DMS53 treated with DMSO at 0.1 percent for 48 hours (cell line): ENCODE data around the gene PHF8.
A peak's percentile ranks its signal among the peaks of the same experiment; 100 is the strongest.

ENCODE experiments used
- DNase-seq: peaks from one replicate; lab custom pipeline; 2025; ENCODE audit not compliant: unreplicated experiment; lab: John Stamatoyannopoulos, UW

The PHF8 gene

DNA sequence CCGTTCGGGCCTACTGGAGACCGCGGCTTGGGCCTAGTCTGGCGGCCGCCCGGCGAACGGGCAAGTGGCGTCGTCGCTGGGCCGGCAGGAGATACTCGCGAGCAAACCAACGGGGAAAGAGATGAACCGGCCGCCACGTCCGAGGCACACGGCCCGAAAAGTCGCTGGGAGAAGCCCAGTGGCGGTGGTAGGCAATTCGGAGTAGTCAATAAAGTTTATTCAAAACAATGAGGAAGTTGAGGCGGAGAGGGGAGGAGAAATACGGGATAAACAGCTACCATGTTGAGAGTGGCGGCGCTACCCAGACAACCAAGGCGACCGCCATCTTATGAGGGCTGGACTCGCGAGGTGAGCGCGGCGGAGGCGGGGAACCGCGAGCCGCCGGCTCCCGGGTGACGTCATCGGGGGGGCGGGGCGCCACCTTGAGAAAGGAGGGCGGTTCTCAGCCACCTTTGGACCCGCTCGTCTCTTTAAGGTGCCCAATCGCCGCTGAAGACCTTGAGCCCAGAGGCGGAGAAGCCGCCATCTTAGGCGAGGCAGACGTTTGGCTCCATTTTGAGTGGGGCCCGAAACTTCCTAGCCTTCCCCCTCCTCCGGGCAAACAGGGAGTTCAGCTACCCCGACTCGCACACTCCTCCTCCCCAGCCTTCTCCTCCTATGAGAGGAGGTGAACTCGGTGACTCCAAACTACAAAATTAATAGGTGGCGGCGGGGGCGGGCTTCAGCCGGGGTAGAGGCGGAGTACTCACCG lies at the start of gene PHF8:
PHF8 (minus strand) TSS at position 348 of the 751 bp plus-strand sequence. CDS start 1,745 bp downstream, outside the sequence.
- peak; percentile 84 for DNase-seq

DNA sequence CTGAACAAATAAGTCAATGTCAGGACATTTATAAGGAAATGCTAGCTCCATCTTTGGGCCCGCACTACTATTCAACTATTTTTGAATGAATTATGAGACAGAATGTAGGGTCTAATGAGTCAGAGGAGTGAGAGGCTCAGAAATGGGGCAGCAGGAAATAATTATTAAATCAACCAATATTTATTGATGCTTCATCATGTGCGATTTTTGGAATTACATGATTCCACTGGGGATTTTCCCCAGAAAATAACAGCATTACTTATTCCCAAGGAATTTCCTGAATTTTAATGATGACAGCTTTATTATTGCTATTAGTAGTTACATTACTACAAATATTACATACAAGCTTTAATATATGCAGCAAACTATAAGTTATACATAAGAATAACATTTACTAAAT lies 49.3 kb upstream of the PHF8 start:
- DNase-seq = no peak

DNA sequence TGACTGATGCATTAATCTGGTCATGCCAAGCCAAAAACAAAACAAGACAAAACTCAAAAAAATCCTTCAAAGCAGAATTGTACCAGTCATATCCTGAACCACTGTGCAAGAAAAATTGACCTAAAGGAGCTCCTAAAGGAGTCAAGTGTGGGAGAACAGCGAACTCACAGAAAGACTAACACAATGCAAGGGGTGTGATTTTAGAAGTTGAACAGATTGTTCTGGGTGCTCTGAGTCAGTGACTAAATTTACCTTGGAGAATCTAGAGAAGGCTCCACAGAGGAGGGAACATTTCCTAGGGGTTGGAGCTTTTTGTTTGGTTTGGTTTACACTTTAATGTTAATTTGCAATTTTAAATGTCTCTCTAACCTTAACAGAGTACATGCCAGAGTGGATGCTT lies 48.9 kb upstream of the PHF8 start:
- no peak for DNase-seq

DNA sequence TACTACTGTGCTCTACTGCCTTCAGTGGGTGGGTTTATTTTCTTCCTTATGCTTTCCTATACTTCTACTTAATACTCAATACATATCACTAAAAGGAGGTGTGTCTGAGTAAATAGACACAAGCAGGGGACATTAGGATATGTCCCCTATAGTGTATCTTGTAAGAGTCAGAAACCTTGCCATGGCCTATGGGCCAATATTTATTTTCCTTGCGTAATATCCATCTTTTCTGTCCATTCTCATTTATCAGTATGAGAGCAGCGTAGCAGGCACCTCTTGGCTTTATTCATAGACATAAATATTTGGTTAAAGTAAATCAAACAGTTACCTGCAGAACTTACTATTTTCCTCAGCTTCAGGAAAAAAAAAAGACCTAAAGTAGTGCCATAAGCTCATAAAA lies 46.6 kb upstream of the PHF8 start:
- DNase-seq = no peak

DNA sequence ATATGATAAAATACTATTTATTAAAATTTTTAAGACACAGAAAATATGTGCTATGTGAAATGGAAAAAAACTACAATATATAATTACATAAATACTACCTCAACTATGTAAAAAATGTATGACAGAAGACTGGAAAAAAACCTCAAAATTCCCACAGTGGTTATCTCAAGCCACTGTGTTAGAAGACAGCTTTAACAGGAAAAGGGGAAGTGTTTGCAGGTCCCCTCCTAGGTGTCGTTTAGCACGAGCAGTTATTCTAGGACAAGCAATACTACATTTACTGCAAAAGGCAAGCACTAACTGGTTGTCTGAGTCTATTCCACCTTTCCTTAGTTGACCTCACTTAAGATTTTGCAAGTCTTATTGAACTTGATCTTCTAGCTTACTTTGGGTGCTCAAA lies 44.9 kb upstream of the PHF8 start:
- no peak for DNase-seq

DNA sequence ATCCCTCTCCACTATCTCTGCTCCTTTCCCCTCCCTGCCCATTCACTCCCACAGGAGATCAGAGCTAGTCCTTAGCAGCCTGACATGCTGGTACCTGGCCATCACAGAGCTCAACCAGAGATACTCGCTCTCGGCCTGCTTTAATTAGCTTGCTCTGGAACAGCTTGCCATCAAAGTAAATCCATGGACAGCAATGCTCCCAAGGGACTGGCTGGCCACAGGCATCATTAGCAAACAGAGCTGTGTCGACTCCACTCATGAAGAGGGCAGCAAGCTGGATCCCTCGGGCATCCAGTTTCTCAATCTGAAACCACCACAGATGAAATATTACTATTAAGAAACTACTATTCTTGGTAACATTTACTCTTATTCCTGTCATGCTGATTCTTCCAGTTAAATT lies 43.4 kb upstream of the PHF8 start:
- DNase-seq = no peak

DNA sequence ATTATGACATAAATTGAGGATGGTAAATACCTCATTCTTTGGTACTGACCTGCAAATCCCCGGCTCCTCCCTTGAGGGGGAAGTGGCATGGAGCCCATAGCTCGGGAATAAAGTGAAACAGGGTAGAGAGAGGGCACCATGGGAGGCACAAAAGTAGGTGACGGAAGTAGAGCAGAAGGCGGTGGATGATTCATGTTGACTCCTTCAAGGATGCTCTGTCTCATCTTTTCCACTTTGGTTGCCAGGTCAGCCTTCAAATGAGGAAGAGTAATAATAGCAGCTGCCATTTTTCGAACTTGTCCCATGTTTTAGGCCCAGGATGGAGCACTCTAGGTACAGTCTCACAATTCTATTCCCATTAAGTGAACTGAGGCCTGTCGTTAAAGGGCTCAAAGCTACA lies 41.4 kb upstream of the PHF8 start:
- DNase-seq = no peak

DNA sequence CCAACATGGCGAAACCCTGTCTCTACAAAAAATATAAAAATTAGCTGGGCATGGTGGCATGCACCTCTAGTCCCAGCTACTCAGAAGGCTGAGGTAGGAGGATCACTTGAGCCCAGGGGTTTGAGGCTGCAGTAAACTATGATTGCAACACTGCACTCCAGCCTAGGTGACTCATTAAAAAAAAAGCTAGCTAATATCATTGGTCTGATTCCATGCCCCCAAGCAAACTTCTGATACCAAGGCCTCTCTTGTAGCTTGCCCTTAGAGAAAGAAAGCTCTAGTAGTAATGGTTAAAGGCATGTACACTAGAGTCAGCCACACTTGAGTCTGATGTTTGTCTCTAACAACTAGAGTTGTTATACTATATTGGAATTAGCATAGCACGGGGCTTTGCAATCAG lies 32.6 kb upstream of the PHF8 start:
- no peak for DNase-seq

DNA sequence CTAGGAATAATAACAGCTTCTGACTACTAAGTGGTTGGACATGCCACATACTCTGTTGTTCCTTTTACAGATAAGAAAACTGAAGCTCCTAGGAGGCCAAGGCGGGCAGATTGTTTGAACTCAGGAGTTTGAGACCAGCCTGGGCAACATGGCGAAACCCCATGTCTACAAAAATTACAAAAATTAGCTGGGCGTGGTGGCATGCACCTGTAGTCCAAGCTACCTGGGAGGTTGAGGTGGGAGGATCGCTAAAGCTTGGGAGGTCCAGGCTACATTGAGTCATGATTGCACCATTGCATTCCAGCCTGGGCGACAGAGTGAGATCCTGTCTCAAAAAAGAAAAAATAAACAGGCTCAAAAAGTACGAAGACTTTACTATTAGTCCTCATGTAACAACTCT lies 30.6 kb upstream of the PHF8 start:
- DNase-seq = no peak

DNA sequence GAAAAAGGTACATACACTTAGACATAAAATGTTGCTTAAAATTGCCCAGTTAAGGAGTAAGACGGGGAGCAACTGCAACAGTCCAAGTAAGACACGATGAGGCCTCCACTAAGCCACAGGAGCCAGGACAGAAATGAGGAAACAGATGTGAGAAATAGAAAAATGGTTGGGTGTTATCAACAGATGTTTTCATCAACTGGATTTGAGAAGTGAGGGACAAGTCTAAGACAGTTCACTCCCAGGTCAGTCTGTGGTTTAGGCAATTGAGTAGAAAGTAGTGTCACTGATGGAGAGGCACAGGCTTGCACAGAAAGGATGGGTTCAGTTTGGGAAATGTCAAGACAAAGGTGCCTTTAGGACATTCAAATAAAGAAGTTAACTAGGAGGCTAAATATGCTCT lies 23.5 kb upstream of the PHF8 start:
- DNase-seq = no peak

DNA sequence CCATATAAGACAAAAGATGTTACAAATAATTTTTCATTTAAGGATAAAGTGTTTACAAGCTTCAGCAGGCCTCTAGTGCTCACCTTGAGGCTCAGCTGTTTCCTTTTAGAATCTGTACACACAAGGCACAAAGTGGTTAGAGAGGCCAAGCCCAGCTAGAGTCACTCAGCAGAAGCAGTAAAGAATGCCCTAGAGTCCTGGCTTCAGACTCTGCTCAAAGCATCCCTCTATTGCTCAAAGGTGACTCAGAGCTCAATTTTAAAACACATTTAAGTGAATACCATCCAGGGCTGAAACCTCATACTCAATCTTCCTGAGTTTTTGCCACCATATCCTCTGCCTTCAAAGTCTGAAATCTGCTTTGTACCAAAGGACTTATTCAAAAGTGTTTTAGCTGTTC lies 22.6 kb upstream of the PHF8 start:
- no peak for DNase-seq

DNA sequence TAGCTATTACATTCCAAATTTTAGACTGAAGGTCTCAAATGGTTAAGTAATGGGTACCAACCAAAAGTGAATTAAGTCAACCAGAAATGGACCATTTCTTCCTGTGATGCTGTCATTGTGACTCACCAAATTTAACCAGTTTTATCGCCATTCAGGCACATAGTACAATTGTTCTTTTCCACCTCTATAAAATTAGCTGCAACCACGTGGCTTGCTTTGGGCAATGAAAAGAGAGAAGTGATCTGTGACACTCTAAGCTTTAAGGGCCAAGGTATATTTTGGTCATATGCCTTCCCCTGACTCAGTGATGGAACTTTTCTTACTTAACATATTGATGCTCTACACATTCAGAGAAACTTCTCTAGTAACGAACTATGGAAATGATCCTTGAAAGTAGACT lies 20.3 kb upstream of the PHF8 start:
- no peak for DNase-seq

DNA sequence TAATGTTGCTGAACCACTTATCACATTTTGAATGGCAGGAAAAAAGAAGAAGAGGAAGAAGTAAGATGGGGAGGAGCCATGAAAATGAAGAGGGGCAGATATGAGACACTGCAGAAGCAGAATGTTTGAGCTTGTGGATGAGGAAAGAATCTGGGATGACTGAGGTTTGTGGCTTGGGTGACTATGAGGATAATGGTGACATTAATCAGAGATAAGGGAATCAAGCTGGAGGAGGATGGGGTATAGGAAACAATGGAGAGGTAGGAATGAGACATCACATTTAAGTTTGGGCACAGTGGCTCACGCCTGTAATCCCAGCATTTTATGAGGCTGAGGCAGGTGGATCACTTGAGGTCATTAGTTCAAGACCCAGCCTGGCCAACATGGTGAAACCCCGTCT lies 19.1 kb upstream of the PHF8 start:
- DNase-seq = no peak

DNA sequence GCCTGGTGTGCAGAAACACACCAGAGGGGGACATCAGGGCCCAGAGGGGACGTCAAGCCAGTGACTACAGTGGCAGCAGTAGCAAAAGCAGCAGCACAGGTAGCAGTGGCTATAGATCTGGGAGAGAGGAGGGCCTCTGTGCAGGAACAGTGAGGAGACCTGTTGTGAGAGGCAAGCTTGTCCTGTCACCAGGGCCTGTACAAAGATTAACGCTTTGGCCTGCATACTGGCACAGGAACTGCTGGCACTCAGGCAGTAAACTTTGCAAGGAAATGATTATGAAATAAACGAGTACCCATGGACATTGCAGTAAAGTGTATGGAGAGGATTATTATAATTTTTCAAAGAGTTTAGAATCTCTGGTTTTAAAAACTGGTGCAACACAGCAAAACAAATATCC lies 5.5 kb upstream of the PHF8 start:
- DNase-seq = no peak

DNA sequence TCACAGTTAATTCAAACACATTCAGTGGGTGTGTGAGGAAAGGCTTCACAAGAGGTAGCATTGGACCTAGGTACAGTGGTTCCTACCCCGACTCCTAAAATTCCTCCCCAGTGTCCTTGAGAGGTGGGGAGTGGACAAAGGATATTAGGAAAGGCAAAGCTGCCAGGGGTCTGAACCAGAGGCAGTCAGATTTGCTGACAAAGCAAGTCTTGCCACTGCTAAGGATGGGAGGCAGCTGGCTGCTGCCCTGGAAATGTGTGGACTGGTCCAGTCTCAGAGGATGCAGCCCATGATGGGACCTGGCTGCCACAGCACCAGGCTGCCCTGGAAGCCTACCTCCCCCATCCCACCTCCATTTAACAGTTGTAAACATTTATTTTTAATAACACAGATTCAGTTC lies 4.1 kb upstream of the PHF8 start:
- no peak for DNase-seq

DNA sequence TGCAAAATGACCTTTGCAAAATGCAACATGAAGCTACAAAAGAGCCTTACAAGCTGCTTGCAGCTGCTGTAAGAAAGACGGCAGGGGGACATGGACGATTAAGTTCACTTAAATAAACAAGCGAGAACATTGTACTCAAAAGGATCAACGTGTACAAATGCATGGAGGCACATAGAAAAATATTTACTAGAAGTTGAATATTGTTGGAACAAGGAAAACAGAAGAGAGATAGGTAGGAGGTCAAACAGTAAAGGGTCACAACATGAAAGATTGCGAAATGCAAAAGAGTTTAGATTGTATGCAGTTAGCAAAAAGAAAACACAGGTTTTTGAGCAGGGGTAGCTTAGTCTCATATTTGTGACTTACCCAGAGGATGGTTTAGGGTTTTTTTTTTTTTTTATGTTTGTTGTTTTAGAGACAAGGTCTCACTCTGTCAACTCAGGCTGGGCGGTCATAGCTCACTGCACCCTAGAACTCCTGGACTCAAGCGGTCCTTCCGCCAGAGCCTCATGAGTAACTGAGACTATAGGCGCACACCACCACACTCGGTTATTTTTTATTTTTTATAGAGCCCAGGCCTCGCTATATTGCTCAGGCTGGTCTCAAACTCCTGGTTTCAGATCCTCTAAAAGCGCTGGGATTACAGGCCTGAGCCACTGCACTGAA lies 1.4 kb upstream of the PHF8 start:
- DNase-seq = peak; percentile 85

DNA sequence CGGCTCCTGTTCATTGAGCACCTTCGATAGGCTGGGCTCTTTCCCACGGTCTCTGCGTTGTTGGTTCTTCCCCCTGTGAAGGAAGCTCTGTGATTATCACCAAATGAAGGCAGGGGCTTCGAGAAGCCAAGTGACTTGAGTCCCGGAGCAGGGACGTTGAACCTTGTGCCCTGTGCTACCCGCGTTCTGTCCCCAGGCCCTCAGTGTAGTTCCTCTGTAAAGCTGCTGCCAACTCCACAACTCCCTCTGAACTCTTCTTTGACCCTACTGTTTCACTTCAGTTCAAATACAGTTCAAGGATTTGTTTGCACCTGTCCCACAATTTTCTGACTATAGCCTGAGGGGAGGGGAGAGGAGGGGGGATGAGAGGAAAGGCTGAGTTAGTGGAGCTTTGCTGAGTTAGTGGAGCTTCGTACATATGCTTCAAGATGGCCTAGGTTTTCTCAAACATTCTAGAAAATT lies 635 bp upstream of the PHF8 start:
- DNase-seq = no peak

DNA sequence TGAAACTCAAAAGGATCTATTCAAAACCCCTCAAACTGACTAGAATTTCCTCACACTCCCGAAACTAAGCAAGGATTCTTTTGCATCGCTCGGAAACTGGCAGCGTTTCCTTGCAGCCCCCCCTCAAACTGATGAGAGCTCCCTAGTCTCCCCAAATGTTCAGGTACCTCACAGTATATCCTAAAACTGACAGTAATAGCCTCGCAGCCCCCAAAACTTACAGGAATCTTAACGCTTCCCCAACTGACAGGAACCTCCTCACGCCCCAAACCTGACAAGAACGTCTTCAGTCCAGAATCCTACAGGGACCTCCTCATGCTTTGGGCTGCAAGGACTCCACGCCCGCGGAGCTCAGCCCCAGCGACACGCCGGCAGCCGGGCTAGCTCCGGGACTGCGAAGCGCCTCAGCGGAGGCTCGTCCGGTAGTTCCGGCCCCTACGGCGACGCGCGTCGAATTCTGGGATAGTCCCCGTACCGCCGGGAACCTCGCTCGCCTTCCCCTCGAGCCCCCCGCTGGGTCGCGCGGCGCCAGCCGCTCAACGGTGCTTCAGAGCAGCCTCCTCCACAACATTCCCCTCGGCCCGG lies 640 bp downstream of the PHF8 start:
- DNase-seq = no peak

DNA sequence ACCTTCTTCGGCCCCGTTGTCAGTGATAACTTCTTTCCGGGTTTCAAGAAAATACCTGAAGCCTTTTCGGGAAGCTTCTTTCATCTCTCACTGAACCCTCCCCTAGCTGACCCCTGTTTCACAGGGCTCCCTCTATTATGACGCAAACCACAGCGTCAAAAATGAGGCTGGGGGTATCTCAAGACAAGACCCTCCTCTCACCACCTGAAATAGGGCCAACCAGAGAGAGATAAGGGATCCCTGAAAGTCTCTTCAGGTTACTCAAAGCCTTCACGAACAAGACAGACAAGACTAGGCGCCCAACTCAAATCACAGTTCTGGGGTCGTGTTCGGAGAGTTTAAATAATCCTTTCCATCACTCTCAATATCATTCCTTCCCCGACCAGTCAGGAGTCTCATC lies 1.2 kb downstream of the PHF8 start:
- DNase-seq = no peak

DNA sequence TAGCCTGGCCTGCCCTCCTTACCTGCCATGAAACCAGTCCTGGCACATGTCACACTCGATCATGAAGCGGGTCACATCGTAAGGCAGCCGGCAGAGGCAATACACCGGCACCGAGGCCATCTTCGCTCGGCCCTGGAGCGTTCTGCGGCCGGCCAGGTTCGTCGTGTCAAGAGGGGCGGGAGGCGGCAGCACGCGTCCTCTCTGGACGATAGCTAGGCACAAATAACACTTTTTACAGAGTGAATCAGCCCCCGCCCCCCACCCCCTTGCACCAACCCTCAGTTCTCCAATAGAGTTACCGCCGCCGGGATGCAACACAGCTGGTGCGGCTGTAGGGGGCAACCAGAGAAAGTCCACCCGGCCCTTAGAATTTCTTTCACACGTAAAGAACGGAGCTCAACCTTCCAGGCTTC lies 1.7 kb downstream of the PHF8 start:
- peak; percentile 40 for DNase-seq

DNA sequence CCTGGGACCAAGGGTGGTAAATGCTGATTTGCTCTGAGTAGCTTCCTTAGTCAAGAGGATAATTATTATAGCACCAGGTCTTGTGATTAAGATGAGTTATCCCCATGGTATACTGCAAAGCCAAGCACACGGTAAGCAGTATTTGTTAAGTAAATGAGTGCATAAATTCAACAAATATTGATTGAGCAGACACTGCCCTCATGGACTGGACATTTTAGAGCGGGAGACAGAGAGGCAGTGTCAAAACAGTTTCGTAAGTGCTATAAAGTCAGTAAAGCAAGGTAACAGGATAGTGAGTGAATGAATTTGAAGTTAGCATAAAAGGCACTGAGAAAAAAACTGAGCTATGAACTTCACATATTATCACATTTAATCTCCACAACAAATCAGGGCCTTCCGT lies 13.9 kb downstream of the PHF8 start:
- no peak for DNase-seq

DNA sequence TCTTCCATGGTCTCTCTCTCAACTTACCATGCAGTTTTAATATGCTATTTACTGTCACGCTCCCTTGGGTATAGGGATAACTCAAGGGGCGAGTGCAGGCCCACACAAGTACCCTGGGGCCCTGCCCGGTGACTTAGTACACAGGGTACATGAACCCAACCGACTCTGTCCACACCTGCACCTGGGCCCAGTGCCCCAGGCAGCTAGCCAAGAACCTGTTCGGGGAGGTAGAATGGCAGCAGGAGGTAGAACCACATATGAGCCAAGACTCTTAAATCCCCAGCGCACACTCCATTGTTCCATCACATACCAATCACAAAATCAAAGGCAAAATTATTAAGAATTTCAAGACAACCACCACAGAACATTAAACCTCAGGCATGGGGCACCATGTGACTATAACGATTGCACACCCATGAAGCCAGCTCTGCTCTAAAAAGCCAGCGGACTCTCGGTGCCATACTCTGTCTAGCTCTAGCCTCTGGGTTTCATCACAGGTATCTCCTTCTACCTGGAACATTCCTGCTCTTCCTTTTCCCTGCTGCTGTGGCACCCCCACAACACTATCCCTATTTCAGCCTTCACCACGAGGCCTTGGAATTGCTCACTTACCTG lies 14.6 kb downstream of the PHF8 start:
- peak; percentile 19 for DNase-seq
